HG03460 (cell line): ENCODE measurements around the gene YWHAB.

Experiments
- ATAC-seq: cut with Tn5 transposase; IDR thresholded peaks from one replicate; pipeline ENCODE4 v1.9.1; 2021; ENCODE audit not compliant: unreplicated experiment

The YWHAB gene

DNA sequence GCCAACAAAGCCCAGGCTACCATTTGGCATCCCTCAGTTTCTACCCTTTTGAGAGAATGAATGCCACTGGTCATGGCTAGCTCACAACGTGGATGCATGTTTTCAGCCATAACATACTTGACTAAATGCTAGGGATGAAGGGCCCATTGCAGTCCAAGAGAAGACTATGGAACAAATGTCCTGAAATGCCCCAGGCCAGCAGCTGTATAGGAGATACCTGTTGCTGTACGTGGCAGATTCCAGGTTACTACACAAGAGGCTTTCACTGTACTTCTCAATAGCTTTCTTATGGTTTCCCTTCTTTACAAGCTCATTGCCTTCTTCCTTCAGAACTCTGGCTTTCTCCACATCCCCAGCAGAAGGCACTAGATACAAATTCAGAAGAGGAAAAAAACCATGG lies 63.0 kb downstream of the YWHAB start:
- ATAC-seq = no peak

DNA sequence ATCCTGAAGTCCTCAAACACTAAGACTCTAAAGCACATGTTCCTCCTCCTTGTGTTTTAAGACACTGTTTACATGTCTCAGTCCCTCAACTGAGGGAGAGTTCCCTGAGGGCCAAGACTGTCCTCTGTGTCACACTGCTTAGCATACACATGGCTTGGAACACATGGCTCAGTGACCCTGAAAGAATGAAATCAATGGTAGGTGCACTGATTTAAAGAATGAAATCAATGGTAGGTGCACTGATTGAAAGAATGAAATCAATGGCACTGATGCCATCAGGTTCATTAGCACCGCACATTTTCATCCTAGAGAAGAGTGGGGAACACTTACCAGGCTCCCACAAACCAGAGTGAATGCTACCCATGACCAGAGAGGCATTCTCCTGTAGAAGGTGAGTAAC lies 64.9 kb downstream of the YWHAB start:
- ATAC-seq = no peak

DNA sequence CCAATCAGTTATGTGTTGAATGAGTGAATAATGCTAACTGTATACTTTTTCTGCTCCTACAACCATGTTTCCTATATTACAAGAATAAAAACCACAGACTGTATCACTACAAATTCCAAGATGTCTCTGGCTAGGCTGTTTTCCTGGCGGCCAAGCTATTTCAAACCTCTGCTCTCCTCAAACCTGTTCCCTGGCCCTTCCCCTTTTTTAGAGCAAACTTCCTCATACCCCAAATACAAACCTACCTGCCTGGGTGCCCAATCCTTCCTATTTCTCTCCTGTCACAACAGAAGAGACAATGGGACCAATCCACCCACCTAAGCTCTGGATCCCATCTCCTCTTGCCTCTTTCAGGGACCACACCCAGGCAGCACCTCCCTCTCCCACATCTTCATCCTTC lies 67.2 kb downstream of the YWHAB start:
- no peak for ATAC-seq

DNA sequence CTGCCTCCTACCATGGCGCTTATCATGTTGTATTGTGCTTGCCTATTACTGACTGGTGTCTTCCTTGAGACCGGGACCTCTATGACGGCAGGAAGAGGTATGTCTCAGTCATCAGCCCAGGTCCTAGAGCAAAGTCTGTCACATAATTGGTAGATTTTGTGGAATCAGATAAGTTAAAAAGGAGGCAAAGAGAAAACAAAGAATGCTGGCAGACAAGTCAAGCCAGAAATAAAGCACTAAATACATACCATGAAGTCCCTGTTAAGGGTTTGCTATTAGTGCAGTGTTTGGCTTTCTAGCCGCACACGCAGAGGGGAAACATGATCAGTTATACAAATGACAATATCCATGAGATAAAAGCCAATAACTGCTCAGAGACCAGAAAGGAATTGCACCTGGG lies 68.7 kb downstream of the YWHAB start:
- ATAC-seq = no peak

DNA sequence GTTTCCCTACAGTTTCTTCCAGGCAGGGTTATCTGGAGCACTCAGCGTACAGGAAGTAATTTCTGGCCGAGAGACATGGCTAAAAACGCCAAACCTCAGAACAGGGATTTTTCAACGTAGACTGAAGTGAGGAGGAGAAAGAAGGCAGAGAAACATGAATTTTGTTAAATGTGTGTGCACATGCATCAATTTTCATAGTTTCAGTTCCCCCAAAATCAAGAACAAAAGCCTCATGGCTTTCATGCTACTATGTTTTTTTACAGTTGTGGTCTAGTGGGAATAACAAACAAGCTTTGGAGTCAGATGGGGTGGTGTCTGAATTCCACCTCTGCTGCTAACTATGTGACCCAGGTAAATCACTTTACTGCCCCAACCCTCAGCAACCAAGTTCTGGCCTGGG lies 69.8 kb downstream of the YWHAB start:
- ATAC-seq = no peak

DNA sequence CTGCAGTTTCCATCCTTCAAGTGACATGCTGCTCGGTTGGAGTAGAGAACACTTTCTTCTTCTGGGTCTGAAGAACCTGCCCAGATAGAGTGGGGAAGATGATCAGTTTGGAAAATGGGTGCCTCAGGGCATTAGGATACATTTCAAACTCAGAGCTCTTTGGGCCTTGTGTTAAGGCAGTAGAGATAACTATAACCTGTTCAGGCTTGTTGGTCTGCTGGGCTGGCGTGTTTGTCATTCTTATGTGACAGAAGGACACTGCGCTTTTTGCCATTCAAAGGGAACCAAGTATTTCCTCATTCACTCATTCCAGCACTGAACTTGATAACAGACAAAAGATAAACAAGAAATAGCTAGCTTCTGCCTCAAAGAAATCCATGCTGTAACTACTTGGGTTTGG lies 70.9 kb downstream of the YWHAB start:
- ATAC-seq = no peak
